AG04449 (cell line): ENCODE results near the gene PDCD7.
"Not testable (repeated sequence)": the region's sequence is repeated elsewhere in the genome, so short reads cannot be mapped to it uniquely, and the experiment has no call there.

Experiments used
- CTCF ChIA-PET: fragments of 350-600 bp; formaldehyde crosslinking; extraction: SDS; loops from one replicate; lab custom pipeline; 2021; ENCODE audit warnings: antibody characterized with exemption; lab: Yijun Ruan, JAX
- POLR2A ChIA-PET: fragments of 400-600, 350-600 bp; formaldehyde crosslinking; extraction: SDS; loops from one replicate; lab custom pipeline; 2020; ENCODE audit warnings: antibody characterized with exemption, inconsistent platforms; lab: Yijun Ruan, JAX
- DNase-seq: peaks from one replicate; pipeline ENCODE4 v3.0.0-alpha.2; 2010; ENCODE audit warnings: low read depth, low spot score
- H3K4me3 ChIP-seq: 2 replicates; pipeline ENCODE4 v1.5.1; 2011; ENCODE audit warnings: low read depth, mild to moderate bottlenecking, control low read depth, low read length
- CTCF ChIP-seq: IDR thresholded peaks from one replicate; pipeline ENCODE4 v1.5.1; 2011; ENCODE audit warnings: mild to moderate bottlenecking, moderate library complexity, low read length, control low read depth, inconsistent platforms; ENCODE audit not compliant: insufficient read depth; ENCODE audit errors: missing control alignments

The PDCD7 gene

GRCh38 chr15:65095011-65095746 is 38.4 kb downstream of the PDCD7 start:
- DNase-seq = no peak
- POLR2A ChIA-PET = interaction anchor here (0.8 kb wide), 1 partner anchor 12 kb away, joined by 3 read pairs; no protein-coding TSS in a partner anchor
- no peak overlapping the region for H3K4me3 ChIP-seq
- CTCF ChIA-PET = interaction anchor here (1.0 to 5.4 kb wide), 8 partner anchors 8 to 61 kb away, joined by 3 to 39 read pairs (median 6); partner anchors contain the start of gene KBTBD13
- TF ChIP-seq CTCF = no peak

GRCh38 chr15:65094294-65094995 is 39.2 kb downstream of the PDCD7 start:
- CTCF ChIA-PET = interaction anchor here (1.3 to 5.4 kb wide), 6 partner anchors 9 to 60 kb away, joined by 3 to 39 read pairs (median 8); partner anchors contain the start of gene KBTBD13
- no peak for DNase-seq
- no peak overlapping the region for H3K4me3 ChIP-seq
- POLR2A ChIA-PET = no interaction called here
- no peak for TF ChIP-seq CTCF

GRCh38 chr15:65093793-65094170 is 39.8 kb downstream of the PDCD7 start:
- POLR2A ChIA-PET, DNase-seq, H3K4me3 ChIP-seq: not testable (repeated sequence)
- CTCF ChIA-PET = interaction anchor here (1.8 to 5.4 kb wide), 5 partner anchors 8 to 60 kb away, joined by 7 to 39 read pairs (median 8); no protein-coding TSS in a partner anchor

GRCh38 chr15:65092911-65093792 is 40.5 kb downstream of the PDCD7 start:
- DNase-seq = no peak
- no peak overlapping the region for H3K4me3 ChIP-seq
- no peak for TF ChIP-seq CTCF
- ChIA-PET POLR2A (no interaction called here), CTCF (interaction anchor here (1.6 to 5.4 kb wide), 4 partner anchors 8 to 39 kb away, joined by 7 to 39 read pairs (median 8); no protein-coding TSS in a partner anchor)

- no peak for DNase-seq
- ChIA-PET POLR2A (no interaction called here), CTCF (interaction anchor here (0.9 to 5.4 kb wide), 6 partner anchors 8 to 59 kb away, joined by 3 to 39 read pairs (median 8); no protein-coding TSS in a partner anchor)
- TF ChIP-seq CTCF = no peak
- no peak overlapping the region for H3K4me3 ChIP-seq
Measured at GRCh38 chr15:65091946-65092770, 41.5 kb downstream of the PDCD7 start.
